LNCAP (cell line): ENCODE data around the gene SEMA4F.

Experiments used
- TF ChIP-seq, protein P1 (sequence below): fragments of 450-650 bp; IDR thresholded peaks from 2 replicates; pipeline ENCODE4 v1.5.1; 2017; ENCODE audit warnings: mild to moderate bottlenecking

The SEMA4F gene

DNA sequence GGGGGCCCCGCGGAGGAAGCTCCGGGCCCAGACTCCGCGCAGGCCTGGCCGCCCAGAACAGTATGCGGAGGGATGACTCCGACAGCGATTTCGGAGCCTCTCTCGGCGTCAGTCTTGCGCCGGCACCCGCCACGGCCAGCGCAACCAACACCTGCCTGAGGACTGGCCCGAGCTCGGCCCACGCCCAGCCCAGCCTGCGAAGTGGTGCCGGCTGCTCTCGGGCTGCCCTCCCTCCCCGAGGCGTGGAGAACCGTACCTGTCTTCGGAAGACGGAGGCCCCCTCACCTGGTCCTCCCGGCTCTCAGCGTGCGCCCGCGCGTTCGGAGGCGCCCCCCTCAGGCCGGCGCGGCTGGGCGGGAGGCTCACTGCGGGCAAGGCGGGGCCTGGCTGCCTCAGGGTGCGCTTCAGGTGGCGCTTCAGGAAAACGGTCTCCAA, 6.0 kb upstream of the SEMA4F start, which contains the start of gene M1AP:
M1AP (minus strand) TSS at position 322 of the 435 bp plus-strand sequence. CDS start 8,055 bp downstream, outside the sequence.
- TF ChIP-seq, protein P1, sequence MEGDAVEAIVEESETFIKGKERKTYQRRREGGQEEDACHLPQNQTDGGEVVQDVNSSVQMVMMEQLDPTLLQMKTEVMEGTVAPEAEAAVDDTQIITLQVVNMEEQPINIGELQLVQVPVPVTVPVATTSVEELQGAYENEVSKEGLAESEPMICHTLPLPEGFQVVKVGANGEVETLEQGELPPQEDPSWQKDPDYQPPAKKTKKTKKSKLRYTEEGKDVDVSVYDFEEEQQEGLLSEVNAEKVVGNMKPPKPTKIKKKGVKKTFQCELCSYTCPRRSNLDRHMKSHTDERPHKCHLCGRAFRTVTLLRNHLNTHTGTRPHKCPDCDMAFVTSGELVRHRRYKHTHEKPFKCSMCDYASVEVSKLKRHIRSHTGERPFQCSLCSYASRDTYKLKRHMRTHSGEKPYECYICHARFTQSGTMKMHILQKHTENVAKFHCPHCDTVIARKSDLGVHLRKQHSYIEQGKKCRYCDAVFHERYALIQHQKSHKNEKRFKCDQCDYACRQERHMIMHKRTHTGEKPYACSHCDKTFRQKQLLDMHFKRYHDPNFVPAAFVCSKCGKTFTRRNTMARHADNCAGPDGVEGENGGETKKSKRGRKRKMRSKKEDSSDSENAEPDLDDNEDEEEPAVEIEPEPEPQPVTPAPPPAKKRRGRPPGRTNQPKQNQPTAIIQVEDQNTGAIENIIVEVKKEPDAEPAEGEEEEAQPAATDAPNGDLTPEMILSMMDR, result no peak

DNA sequence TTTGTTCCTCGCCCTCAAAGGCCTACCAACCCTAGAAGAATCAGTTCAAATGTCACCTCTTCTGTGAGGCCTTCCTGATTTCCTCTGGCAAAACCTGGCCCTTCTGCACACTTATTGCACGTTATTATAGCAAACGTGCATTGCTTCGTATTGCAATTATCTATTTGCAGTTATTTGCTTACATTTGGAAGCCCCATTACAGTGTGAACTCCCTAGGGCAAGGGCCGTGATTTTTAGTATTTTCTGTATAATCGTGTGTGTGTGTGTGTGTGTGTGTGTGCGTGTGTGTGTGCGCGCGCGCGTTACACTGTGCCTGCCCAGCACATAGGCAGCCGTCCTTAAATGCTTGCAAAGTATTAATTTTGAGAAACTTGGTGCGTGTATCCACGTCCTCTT, 460 bp upstream of the SEMA4F start:
- TF ChIP-seq, protein P1, result no peak

DNA sequence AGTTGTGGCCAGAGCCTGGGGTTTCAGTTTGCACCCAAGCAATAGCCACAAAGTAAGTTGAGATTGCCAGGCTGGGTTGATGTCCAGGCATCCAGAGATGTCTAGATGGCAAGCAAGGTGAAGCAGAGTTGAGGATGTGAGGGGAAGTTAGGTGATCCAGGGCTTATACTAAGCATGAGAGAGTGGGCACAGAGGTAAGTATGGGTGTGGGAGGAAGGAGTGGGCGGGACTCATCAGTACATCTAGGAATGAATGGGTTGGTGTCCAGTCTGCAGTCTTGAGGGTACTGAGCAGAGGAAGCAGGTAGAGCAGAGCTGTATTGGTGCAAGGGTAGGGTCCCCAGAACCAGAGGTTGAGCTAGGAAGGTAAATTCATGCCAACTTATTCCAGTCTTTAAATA, 1.5 kb downstream of the SEMA4F start:
- TF ChIP-seq, protein P1, result no peak

- TF ChIP-seq, protein P1, result no peak
These were observed 4.5 kb downstream of the SEMA4F start for GRCh38 chr2:74658516-74658915.

DNA sequence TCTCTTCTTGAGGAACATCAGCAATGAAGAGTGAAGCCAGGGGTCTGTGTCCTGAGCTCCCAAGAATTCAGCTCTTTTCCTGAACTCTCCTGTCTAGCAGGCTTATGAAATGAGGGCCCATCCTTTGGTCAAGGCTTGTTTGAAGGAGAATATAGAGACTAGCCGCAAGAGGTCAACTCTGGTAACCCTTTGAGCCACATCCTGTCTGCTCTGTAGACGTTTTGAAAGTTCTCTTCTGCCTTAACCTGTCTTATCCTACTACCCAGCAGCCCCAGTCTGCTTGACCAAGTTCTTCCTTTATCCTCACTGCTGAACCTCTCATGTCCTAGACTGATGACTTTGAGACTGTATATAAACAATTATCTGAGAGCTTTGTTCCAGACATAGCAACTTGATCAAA, 5.4 kb downstream of the SEMA4F start:
- TF ChIP-seq, protein P1, result no peak

DNA sequence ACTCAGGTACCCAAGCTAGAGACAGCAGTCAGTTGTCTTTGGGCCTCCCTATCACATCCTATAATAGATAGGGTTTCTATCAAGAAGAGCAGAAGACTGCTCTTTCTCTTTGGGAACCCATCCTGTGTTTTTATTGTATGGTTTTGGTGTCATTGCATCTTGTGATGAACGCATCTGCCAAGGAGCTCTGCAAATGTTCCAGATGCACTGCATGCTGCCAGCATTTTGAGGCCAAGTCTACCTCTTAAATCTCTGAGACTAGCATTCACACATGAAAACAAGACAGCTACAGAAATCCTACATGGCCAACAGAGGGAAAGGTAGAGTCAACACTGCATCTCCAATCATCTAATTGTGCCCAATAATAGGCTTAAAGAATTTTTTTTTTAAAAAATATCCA, 14.0 kb downstream of the SEMA4F start:
- TF ChIP-seq, protein P1, result no peak

- TF ChIP-seq, protein P1, result no peak
These were observed 16.2 kb downstream of the SEMA4F start for GRCh38 chr2:74670263-74670662.

- TF ChIP-seq, protein P1, result no peak
These were observed 17.4 kb downstream of the SEMA4F start for GRCh38 chr2:74671479-74671878.
